ENCODE measurements around the gene VAT1. TPM values are rescaled to one million over a fixed set of nuclear protein-coding genes. Genes with fewer than 3 reads are reported as not detected.

Gene VAT1
- total and polyA plus RNA-seq, 2 of the 13 experiments (the other 11 are each of a cell fraction or from before 2014, with no cell fraction given) = 143 to 205 TPM

DNA sequence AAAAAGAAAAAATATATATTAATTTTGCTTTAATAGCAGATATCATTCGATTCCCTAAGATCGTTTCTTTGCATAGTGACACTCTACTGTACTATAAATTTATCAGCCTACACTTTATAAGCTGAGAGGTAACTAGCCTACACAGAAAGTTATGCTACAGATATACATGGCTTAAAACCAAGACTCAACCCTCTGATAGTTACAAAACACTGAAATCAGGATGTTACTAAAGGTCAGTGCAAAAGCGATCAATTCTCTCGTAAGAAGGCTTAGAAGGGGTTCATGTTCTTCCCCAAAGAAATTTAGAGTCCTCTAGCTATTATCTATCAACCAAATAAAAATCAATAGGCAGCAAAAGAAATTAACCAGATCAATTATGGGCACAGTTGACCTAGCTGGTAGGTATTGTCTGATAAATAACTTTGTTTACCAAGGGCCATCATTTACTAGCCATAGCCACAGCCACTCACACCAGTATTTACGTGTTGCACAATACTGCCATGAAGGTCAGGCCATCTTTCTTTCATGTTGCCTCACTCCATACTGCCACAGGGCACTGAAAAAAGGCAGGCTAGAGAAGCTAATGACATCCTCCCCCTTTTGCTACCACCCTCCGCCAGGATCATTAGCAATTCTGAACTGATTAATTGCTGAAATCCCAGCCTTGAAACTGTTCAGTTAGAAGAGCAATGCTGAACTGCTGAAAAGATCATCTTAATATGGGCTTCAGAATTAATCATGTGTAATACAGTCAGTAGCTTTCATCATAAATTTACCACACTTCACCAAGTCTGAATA is 46.6 kb upstream of the VAT1 start (continued):
- TF ChIP-seq, protein P1, sequence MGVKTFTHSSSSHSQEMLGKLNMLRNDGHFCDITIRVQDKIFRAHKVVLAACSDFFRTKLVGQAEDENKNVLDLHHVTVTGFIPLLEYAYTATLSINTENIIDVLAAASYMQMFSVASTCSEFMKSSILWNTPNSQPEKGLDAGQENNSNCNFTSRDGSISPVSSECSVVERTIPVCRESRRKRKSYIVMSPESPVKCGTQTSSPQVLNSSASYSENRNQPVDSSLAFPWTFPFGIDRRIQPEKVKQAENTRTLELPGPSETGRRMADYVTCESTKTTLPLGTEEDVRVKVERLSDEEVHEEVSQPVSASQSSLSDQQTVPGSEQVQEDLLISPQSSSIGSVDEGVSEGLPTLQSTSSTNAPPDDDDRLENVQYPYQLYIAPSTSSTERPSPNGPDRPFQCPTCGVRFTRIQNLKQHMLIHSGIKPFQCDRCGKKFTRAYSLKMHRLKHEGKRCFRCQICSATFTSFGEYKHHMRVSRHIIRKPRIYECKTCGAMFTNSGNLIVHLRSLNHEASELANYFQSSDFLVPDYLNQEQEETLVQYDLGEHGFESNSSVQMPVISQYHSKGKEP (CRISPR knock-in tag; IDR thresholded peaks at IDR 0.05) = no peak
- TF ChIP-seq HNRNPL (IDR thresholded peaks at IDR 0.05; ENCODE audit: low read depth, low read length) (no peak), ZNF33B (CRISPR knock-in tag; IDR thresholded peaks at IDR 0.05) (0 out of 2 replicates have a peak, but pooled peaks have one; percentile 34), ZNF260 (CRISPR knock-in tag; IDR thresholded peaks at IDR 0.05; ENCODE audit: borderline replicate concordance, low read depth) (no peak), SMC3 (IDR thresholded peaks at IDR 0.05; ENCODE audit: low read length) (peak; percentile 88), MAZ (IDR thresholded peaks at IDR 0.05; ENCODE audit: borderline replicate concordance, low read depth, low read length) (no peak), MAZ (CRISPR knock-in tag; IDR thresholded peaks at IDR 0.05; ENCODE audit: low read depth) (peak; percentile 40; the same call in 1 of the 2 replicates), NKX3-1 (CRISPR knock-in tag; IDR thresholded peaks at IDR 0.05) (peak; percentile 77; the same call in 1 of the 2 replicates), ZNF343 (CRISPR knock-in tag; IDR thresholded peaks at IDR 0.05) (no peak), FOSL2 (CRISPR knock-in tag; IDR thresholded peaks at IDR 0.05) (peak; percentile 86), MED13 (CRISPR knock-in tag; IDR thresholded peaks at IDR 0.05) (0 out of 2 replicates have a peak, but pooled peaks have one; percentile 37), ZNF33A (CRISPR knock-in tag; IDR thresholded peaks at IDR 0.05; ENCODE audit: borderline replicate concordance) (no peak), POLR2AphosphoS5 (IDR thresholded peaks at IDR 0.05; ENCODE audit: low read depth, low read length) (no peak), NRL (CRISPR knock-in tag; IDR thresholded peaks at IDR 0.05; ENCODE audit: borderline replicate concordance) (no peak), ZNF557 (CRISPR knock-in tag; IDR thresholded peaks at IDR 0.05) (no peak), SOX13 (IDR thresholded peaks at IDR 0.05) (peak; percentile 81), SOX13 (CRISPR knock-in tag; conservative IDR thresholded peaks at IDR 0.05 in 1 of 2, IDR thresholded peaks at IDR 0.05 in 1 of 2) (peak in 1 of 2 experiments; percentile 96; a peak in 2 of 4 replicates)
- TF ChIP-seq, protein P2, sequence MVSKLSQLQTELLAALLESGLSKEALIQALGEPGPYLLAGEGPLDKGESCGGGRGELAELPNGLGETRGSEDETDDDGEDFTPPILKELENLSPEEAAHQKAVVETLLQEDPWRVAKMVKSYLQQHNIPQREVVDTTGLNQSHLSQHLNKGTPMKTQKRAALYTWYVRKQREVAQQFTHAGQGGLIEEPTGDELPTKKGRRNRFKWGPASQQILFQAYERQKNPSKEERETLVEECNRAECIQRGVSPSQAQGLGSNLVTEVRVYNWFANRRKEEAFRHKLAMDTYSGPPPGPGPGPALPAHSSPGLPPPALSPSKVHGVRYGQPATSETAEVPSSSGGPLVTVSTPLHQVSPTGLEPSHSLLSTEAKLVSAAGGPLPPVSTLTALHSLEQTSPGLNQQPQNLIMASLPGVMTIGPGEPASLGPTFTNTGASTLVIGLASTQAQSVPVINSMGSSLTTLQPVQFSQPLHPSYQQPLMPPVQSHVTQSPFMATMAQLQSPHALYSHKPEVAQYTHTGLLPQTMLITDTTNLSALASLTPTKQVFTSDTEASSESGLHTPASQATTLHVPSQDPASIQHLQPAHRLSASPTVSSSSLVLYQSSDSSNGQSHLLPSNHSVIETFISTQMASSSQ (IDR thresholded peaks at IDR 0.05; ENCODE audit: low read depth) = peak; percentile 71; the same call in 1 of the 2 replicates
- TF ChIP-seq, protein P2 (CRISPR knock-in tag; IDR thresholded peaks at IDR 0.05; ENCODE audit: borderline replicate concordance) = peak; percentile 51; the same call in 1 of the 2 replicates
- TF ChIP-seq, protein P3, sequence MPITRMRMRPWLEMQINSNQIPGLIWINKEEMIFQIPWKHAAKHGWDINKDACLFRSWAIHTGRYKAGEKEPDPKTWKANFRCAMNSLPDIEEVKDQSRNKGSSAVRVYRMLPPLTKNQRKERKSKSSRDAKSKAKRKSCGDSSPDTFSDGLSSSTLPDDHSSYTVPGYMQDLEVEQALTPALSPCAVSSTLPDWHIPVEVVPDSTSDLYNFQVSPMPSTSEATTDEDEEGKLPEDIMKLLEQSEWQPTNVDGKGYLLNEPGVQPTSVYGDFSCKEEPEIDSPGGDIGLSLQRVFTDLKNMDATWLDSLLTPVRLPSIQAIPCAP (CRISPR knock-in tag; IDR thresholded peaks at IDR 0.05; ENCODE audit: low read depth) = no peak
- TF ChIP-seq, protein P4, sequence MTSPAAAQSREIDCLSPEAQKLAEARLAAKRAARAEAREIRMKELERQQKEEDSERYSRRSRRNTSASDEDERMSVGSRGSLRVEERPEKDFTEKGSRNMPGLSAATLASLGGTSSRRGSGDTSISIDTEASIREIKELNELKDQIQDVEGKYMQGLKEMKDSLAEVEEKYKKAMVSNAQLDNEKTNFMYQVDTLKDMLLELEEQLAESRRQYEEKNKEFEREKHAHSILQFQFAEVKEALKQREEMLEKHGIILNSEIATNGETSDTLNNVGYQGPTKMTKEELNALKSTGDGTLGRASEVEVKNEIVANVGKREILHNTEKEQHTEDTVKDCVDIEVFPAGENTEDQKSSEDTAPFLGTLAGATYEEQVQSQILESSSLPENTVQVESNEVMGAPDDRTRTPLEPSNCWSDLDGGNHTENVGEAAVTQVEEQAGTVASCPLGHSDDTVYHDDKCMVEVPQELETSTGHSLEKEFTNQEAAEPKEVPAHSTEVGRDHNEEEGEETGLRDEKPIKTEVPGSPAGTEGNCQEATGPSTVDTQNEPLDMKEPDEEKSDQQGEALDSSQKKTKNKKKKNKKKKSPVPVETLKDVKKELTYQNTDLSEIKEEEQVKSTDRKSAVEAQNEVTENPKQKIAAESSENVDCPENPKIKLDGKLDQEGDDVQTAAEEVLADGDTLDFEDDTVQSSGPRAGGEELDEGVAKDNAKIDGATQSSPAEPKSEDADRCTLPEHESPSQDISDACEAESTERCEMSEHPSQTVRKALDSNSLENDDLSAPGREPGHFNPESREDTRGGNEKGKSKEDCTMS (CRISPR knock-in tag; conservative IDR thresholded peaks at IDR 0.05) = no peak
